Measurements from ENCODE around the gene MMP23B. TPM values are rescaled to one million over a fixed set of nuclear protein-coding genes. Genes with fewer than 3 reads are reported as not detected.

Gene MMP23B
- total and polyA plus RNA-seq, 10 of the 15 experiments (the other 5 are each of a cell fraction or from before 2014, with no cell fraction given): 0.25 to 0.76 (median 0.34) TPM; not detected in 4

GRCh38 chr1:1593834-1594601 lies 38.0 kb upstream of the MMP23B start:
- in situ Hi-C loops (cut with MboI): no loop called here
- H3K9me3 ChIP-seq (replicated peaks; ENCODE audit: control insufficient read depth, insufficient read depth, low read length): no peaks in the 10 kb centered on the region
- ATAC-seq: peak; percentile 21; the same call in 2 of the 3 replicates
- no peak overlapping the region for H3K4me2 ChIP-seq (ENCODE audit: control insufficient read depth, insufficient read depth)
- no peak overlapping the region for H2AFZ ChIP-seq (ENCODE audit: control insufficient read depth, low read depth, low read length)
- H3K36me3 ChIP-seq (ENCODE audit: control insufficient read depth in 2 of 2, insufficient read depth in 2 of 2, low read length in 1 of 2): no peaks in the 10 kb centered on the region
- H4K20me1 ChIP-seq (ENCODE audit: control insufficient read depth, insufficient read depth): no peaks in the 10 kb centered on the region
- CTCF ChIA-PET: interaction anchor here (0.5 kb wide), 1 partner anchor 536 kb away, joined by 5 read pairs; no protein-coding TSS in a partner anchor
- POLR2A ChIA-PET: no interaction called here
- BruUV-seq (replicated peaks): no TSS peak
- peaks cover 12% of the 10 kb centered on the region for H3K4me1 ChIP-seq (ENCODE audit: control insufficient read depth, insufficient read depth, low read length)
- no peak overlapping the region for H3K4me3 ChIP-seq
- no peaks in the 10 kb centered on the region for H3K79me2 ChIP-seq (ENCODE audit: control insufficient read depth, insufficient read depth, low read length)
- no peak overlapping the region for H3K9ac ChIP-seq (ENCODE audit: control insufficient read depth, insufficient read depth, low read length)
- TF ChIP-seq NR2C1 (IDR thresholded peaks at IDR 0.05) (no peak), IRF4 (IDR thresholded peaks at IDR 0.05; ENCODE audit: low read depth, low read length) (no peak), GATAD2B (conservative IDR thresholded peaks at IDR 0.05; ENCODE audit: low read depth) (no peak), FOS (IDR thresholded peaks at IDR 0.05; ENCODE audit: borderline replicate concordance, extremely low read depth, insufficient read length) (no peak), SIX5 (IDR thresholded peaks at IDR 0.05; ENCODE audit: low read depth, low read length, severe bottlenecking) (no peak), ZNF592 (IDR thresholded peaks at IDR 0.05) (no peak), KLF5 (IDR thresholded peaks at IDR 0.05; ENCODE audit: partially characterized antibody) (no peak), TARDBP (IDR thresholded peaks at IDR 0.05; ENCODE audit: borderline replicate concordance) (no peak), YY1 (IDR thresholded peaks at IDR 0.05; ENCODE audit: low read depth, low read length) (no peak), E2F8 (IDR thresholded peaks at IDR 0.05; ENCODE audit: low read depth, partially characterized antibody) (no peak), SKIL (IDR thresholded peaks at IDR 0.05; ENCODE audit: low read depth, poor library complexity, severe bottlenecking) (no peak), SREBF2 (IDR thresholded peaks at IDR 0.05; ENCODE audit: low read length) (no peak)
- SMC1A ChIA-PET (ENCODE audit: uncharacterized antibody, unreplicated experiment): no interaction called here
- FAIRE-seq: no peak
- no peak for DNase-seq (ENCODE audit: low read depth, low spot score)
- 66% methylated on average over 24 of the region's 24 CpGs for WGBS (ENCODE audit: insufficient coverage, insufficient replicate concordance, low lambda C conversion rate, missing lambda C conversion rate)
- RAD21 ChIA-PET (ENCODE audit: unreplicated experiment): no interaction called here
- intact Hi-C loops (cut with micrococcal nuclease; ENCODE audit: unreplicated experiment): no loop called here
- peaks cover 0 to 2% of the 10 kb centered on the region in 2 experiments; a peak in 1 of 4 replicates for H3K27me3 ChIP-seq (replicated peaks in 1 of 2; ENCODE audit: control insufficient read depth in 2 of 2, insufficient read depth in 2 of 2, low read length in 1 of 2)
- no peak overlapping the region for H3K27ac ChIP-seq (ENCODE audit: control insufficient read depth, insufficient read depth)

All from GM12878 (cell line).